Skin epidermis (tissue), 12 donors: Measurements from ENCODE around the gene H2AZ1.
"Not testable (repeated sequence)": the region's sequence is repeated elsewhere in the genome, so short reads cannot be mapped to it uniquely, and the experiment has no call there.

Source experiments
- H3K27ac ChIP-seq, 21 experiments: fragments of 200-600 bp; sonication (generic) in 11 of 21; one replicate each; pipeline ENCODE4 v1.5.0; 2020; ENCODE audit warnings: mild to moderate bottlenecking in 3 of 21, inconsistent platforms in 2 of 21, moderate library complexity in 2 of 21
- H3K4me3 ChIP-seq, 7 experiments: fragments of 200-600 bp; sonication (generic) in 2 of 7; one replicate each; pipeline ENCODE4 v1.5.0; 2020; ENCODE audit warnings: inconsistent platforms in 2 of 7, mild to moderate bottlenecking in 2 of 7, moderate library complexity in 1 of 7

The H2AZ1 gene

DNA sequence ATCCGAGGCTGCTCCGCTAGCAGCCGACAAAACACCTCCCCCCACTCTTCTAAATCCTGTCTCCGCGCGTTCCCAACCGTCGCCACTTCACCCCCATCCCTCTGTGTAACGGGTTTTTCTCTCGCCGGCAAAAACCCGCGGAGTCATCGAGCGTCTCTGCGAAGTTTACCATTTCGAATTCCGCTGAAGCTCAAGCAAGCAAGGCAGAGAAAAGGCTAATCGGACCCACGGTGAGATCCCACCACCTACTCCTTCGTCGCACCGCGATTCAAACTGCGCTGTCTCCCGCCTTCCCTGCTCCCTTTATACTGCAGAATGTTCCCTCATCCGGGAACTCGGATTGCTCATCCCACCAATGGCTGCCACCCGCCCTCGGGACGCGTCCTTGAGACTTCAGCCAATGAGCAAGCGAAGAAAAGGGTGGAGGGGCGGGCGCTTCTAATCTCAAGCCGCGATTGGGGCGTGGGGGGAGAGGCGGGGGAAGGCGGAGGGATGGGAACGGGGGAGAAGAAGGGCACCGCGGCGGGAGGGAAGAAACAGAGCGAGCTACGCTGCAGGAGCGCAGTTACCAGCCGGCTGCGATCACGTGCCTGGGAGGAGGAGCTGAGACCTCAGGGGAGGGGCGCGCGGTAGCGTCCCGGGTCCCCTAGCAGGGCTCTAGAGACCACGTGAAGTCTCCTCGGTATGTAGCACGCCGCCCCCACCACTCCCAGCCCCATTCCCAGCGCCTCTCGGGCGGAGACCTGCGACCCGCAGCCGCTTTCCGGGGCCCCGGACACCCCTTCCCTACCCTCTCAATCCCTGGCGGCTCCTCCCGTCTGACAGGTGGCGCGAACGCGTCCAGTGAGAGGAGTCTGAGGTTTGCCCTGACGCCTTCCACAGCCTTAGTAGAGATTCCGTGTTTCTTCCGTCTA, at the start of gene H2AZ1:
Gene H2AZ1, minus strand, starts transcription at position 277 of the 914 bp plus-strand sequence. Its CDS starts 105 bp downstream, at position 172.
- H3K4me3 ChIP-seq, result peak within 1 kb of the TSS; percentile 68 to 96 (median 79)
- H3K27ac ChIP-seq, result peak within 1 kb of the TSS; percentile 44 to 97 (median 89)

- H3K27ac ChIP-seq, result no peak overlapping the region
- no peak overlapping the region for H3K4me3 ChIP-seq
These were observed 48.2 kb upstream of the H2AZ1 start for GRCh38 chr4:99998062-99998867.

DNA sequence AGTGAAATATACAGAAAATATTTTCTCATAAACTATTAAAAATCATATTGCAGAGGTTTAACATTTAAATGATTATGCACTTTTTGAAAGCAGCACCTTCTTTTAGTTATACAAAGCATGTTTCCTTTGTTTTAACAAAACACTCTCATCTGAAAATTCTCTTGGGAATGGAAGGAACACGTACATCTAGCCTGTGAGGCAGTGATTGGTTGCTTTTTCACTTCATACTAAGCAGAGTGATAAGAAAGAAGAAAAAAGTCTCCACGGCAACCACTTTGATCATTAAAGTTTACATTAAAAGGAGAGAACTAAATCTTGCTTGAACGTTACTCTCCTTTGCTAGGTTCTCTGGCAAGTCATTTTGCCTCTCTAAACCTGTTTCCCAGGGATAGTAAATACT, 41.7 kb upstream of the H2AZ1 start:
- Histone ChIP-seq H3K4me3 (no peak overlapping the region), H3K27ac (no peak overlapping the region)

DNA sequence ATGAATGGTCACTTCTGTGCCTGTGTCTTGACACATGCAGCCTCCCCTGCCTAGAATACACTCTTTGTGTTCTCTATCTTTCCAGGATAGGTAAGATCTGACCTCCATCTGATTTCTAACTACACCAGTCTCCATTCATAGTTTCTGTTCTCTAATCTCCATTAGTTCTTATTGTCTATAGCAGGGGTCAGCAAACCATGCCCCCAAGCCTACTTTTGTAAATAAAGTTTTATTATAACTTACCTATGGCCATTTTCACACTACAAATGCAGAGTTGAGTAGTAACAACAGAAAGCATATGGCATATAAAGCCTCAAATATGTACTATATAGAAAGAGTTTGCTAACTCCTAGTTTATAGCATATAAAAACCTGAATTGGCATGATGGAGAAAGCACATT, 37.6 kb upstream of the H2AZ1 start:
- no peak overlapping the region for H3K4me3 ChIP-seq
- no peak overlapping the region for H3K27ac ChIP-seq

GRCh38 chr4:99986792-99987191, 36.7 kb upstream of the H2AZ1 start:
- no peak overlapping the region for H3K27ac ChIP-seq
- no peak overlapping the region for H3K4me3 ChIP-seq

DNA sequence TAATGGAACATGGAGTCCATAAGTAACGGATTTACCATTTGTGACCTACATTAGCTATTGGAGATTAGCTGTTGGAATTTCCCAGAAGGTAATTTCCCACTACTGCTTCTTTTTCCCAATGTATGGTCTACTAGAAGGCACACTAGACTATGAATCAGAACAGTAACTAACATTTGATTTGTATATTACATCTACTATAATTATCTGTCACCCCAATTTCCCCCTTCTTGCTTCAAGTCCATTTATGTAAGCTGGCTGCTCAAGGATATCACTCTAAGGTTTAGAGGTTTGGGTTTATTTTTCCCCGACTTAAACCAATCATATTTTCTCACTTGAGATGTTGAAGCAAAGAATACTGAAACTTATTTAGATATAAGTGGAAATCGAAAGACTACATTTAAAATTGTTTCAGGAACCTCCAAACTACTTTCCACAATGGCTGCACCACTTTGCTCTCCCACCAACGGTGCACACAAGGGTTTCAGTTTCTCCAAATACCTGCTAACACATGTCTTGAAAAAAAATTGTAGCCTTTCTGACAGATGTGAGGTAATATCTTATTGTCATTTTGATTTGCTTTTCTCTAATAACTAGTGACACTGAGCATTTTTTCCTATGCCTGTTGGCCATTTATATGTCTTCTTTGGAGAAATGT, 33.3 kb upstream of the H2AZ1 start:
- Histone ChIP-seq H3K4me3 (no peak overlapping the region), H3K27ac (no peak overlapping the region)

DNA sequence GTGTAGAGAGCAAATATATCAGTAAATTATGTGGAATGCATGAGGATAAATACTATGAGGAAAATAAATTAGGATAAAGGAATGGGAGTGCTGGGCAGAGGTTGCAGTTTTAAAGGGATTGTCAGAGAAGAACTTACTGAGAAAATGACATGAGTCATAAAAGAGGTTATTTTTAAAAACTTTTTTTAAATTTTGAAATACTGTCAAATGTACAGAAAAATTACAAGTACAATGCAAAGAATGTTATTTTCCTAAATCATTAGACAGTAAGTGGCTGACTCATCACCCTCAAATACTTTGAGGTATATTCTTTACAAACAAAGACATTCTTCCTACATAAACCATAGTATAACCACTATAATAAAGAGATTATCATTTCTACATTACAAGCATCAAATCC, 29.8 kb upstream of the H2AZ1 start:
- Histone ChIP-seq H3K27ac (no peak overlapping the region), H3K4me3 (no peak overlapping the region)

DNA sequence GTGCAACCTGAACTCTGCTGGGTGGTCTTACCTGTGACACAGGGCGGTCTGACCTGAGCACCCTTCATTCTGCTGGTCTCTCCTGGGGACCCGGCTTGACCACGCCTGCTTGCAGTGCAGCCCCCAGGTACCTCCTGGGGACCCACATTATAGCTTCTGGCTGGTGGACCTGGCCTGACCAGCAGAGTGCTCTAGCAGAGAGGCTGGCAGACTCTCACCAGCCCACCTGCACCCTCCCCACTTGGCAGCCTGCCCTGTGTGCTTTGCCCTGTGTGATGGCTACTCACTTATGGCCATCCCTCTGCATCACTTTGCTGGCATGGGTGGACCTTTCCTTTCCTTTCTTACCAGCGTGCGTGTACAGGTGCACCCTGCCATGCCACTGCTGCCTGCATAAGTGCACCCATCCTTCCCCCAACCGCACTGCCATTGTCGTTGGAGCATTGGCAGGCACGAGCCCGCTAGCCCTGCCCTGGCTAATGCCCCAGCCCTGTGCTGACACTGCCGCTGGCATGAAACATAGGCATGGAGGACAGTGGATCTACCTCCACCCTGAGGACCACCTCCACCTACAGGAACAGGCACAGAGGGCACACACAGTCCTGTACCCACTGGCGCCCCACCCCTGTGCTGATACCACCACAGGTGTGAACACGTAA, 21.5 kb upstream of the H2AZ1 start:
- no peak overlapping the region for H3K27ac ChIP-seq
- no peak overlapping the region for H3K4me3 ChIP-seq

GRCh38 chr4:99968330-99968729, 18.3 kb upstream of the H2AZ1 start:
- Histone ChIP-seq H3K4me3 (no peak overlapping the region), H3K27ac (no peak overlapping the region)

DNA sequence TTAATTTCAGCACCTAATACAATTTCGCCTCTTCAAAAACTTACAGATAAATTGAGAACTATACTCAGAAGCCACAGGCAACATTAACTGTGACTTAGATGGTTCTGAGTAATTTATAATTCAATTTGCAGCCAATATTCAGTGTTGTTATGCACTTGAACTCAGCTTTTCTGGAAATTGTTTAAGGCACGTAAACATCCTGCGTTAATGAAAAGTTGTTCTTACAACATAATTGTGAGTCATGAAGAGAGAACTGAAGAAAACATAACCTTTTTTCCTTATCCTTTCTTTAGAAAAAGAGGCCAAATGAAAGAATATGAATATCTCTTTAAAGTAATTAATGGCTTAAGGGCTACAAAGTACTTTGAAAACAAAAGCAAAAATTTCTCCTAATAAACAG, 16.6 kb upstream of the H2AZ1 start:
- H3K4me3 ChIP-seq, result no peak overlapping the region
- H3K27ac ChIP-seq, result peak overlapping the region in 1 of 21 experiments; percentile 9

DNA sequence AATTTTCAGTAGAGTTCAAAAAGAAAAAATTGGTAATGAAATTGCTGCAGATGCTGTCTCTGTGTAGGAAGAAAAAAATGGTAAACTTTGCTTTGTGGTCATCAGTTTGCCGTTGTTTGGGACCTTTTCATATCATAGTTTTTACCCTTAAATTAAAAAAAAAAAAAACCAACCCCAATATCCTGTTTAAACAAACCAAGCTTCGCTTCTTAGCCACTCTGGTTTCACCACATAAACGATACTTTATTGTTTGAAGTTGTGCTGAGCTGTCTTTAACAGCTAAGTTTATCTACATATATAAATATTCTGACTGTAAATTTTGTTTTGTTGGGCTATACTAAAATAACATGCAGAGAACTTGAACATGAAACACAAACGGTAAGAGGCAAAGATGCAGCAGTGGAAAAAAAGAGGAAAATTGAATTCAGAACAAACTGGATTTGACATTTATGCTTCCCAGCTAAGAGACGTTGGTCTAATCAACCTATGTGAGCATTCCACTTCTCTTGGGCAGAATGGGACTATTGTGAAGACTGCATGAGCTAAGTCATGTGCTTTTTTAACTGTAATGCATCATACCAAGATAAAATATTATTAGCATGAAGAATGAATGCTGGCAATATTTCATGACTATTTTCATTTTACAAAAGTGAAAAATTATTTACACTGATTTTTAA, 15.7 kb upstream of the H2AZ1 start:
- Histone ChIP-seq H3K27ac (peak overlapping the region in 1 of 21 experiments; percentile 54), H3K4me3 (no peak overlapping the region)

DNA sequence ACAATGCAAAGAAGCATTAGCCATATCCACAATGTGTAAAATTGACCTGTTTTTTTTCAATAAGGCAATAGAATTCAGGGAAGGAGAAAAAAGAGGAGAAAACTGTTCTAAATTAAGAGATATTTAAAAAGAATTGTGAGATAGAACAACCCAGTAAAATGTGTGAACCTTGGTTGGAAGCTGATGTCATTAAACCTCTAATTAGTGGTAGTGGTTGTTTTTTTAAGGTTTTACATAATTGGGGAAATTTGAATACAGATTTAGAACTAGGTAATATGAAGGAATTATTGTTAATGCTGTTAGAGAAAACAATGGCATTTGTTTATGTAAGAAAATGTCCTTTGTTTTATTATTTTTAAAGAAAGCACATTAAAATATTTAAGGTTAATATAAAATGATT, 15.1 kb upstream of the H2AZ1 start:
- Histone ChIP-seq H3K4me3 (no peak overlapping the region), H3K27ac (no peak overlapping the region)

- H3K27ac ChIP-seq, result no peak overlapping the region
These were observed 11.6 kb upstream of the H2AZ1 start for GRCh38 chr4:99961711-99962110.

DNA sequence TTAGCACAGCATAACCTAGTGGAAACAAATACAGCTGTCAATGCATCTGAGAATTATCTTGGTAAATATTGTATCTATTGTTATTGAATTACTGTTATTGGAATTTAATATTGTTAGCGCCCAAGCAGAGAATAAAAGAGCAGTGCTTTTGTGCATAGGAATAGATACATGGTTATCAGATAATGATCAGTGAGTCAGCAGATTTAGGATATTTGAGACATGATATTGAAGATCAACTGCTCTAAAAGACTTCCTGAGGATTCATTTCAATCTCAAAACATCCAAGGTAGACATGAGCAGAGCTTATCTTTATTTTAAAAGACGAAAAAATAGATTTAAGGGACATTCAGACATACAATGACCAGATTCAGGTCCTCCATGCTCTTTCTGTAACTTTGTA, 10.6 kb upstream of the H2AZ1 start:
- Histone ChIP-seq H3K4me3 (no peak overlapping the region), H3K27ac (no peak overlapping the region)

More at GRCh38 chr4:99961711-99962110, 11.6 kb upstream of the H2AZ1 start:
- H3K4me3 ChIP-seq, result no peak overlapping the region

- not testable (repeated sequence) for H3K4me3 ChIP-seq, H3K27ac ChIP-seq
These were observed 8.1 kb upstream of the H2AZ1 start for GRCh38 chr4:99958207-99958606.

GRCh38 chr4:99950913-99951254, 809 bp upstream of the H2AZ1 start:
- peak overlapping the region in 20 of 21 experiments; percentile 74 to 97 (median 89) for H3K27ac ChIP-seq
- peak overlapping the region; percentile 68 to 96 (median 79) for H3K4me3 ChIP-seq

DNA sequence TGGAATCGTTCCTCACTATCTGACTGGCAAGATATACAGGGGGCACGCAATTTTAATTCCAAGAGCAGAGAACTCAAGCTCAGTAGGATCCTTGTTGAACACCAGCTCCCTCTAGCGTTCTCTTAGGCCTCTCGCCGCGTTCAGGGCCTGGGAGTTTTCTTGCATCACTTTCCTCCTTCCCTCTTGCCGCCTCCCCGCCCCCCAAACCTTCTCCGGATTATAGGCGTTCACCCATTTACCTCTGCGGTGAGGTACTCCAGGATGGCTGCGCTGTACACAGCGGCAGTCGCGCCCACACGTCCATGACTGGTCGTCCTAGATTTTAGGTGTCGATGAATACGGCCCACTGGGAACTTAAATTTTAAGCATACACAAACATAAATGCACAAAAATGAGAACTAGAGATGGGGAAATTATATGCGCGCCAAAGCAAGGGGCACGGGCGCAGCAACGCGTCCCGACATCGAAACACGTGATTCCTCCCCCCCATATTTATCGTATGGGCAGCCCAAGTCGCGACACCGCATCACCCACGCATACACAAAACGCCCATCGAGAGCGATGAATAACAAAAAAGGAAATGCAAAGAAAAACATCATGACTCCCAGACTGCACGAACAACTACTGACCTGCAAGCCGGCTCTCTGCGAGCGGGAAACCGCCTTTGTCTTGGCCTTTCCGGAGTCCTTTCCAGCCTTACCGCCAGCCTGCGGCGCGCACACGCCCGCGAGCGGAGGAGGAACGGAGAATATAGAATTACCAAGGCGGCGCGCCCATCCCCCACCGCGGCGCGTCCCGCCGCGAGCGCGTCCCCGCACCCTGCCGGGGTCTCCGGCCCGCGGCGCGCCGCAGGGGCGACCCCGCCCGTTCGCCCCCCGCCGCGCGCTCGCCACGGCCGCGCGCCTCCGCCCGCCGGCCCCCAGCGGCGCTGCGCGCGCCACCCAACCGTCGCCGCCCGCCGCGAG, 759 bp downstream of the H2AZ1 start:
- Histone ChIP-seq H3K4me3 (peak overlapping the region; percentile 68 to 96 (median 79)), H3K27ac (peak overlapping the region in 20 of 21 experiments; percentile 70 to 97 (median 86))

DNA sequence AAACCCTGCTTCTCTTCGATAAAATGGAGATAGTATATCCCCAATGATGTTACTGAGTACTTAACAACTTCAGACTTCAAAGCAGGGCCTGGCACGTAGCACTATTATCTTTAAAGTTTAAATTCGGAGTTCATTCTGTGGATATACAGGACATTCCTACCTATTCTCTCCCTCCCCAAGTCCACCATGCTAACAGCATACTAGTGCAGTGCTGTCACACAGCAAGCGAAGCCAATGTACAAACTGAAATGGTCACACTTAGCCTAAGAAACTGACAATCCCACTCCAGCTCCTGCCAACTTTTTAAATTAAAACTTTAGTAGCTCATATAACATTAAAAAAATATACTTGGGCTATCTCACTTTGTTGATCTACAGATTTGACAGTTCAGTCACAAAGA, 2.5 kb downstream of the H2AZ1 start:
- H3K4me3 ChIP-seq, result no peak overlapping the region

More for the DNA sequence above, 2.5 kb downstream of the H2AZ1 start:
- peak overlapping the region in 14 of 21 experiments; percentile 89 to 99 (median 97) for H3K27ac ChIP-seq
